22Rv1 (cell line): ENCODE results near the gene FKBP14.

ENCODE experiments used
- ZFX ChIP-seq: fragments of 450-650 bp; IDR thresholded peaks from 2 replicates; pipeline ENCODE4 v1.6.1; 2017; ENCODE audit warnings: antibody characterized with exemption, borderline replicate concordance
- TF ChIP-seq, protein P1 (sequence below): fragments of 450-650 bp; IDR thresholded peaks from 2 replicates; pipeline ENCODE4 v1.5.1; 2017; ENCODE audit warnings: mild to moderate bottlenecking

DNA sequence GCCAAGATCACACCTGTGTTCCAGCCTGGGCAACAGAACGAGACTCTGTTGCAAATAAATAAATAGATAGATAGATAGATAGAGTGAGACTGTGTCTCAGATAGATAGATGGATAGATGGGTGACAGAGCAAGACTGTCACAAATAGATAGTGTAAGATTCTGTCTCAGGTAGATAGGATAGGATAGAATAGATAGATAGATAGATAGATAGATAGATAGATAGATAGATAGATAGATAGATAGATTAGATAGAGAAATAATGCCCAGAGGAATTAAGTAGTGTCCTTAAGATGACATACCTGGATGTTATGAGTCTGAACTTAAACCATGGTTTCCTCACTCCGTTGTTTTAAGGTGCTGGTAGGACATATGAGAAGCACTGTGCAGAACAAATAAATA lies 9.7 kb upstream of the FKBP14 start:
- TF ChIP-seq, protein P1, sequence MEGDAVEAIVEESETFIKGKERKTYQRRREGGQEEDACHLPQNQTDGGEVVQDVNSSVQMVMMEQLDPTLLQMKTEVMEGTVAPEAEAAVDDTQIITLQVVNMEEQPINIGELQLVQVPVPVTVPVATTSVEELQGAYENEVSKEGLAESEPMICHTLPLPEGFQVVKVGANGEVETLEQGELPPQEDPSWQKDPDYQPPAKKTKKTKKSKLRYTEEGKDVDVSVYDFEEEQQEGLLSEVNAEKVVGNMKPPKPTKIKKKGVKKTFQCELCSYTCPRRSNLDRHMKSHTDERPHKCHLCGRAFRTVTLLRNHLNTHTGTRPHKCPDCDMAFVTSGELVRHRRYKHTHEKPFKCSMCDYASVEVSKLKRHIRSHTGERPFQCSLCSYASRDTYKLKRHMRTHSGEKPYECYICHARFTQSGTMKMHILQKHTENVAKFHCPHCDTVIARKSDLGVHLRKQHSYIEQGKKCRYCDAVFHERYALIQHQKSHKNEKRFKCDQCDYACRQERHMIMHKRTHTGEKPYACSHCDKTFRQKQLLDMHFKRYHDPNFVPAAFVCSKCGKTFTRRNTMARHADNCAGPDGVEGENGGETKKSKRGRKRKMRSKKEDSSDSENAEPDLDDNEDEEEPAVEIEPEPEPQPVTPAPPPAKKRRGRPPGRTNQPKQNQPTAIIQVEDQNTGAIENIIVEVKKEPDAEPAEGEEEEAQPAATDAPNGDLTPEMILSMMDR, result no peak
- TF ChIP-seq ZFX, result no peak
